HT1080 (cell line): ENCODE results near the gene COL19A1. TPM values are rescaled to one million over a fixed set of nuclear protein-coding genes. Genes with fewer than 3 reads are reported as not detected.
A peak's percentile ranks its signal among the peaks of the same experiment; 100 is the strongest.
"Not testable (repeated sequence)": the region's sequence is repeated elsewhere in the genome, so short reads cannot be mapped to it uniquely, and the experiment has no call there.

Experiments
- DNase-seq: peaks from one replicate; pipeline ENCODE4 v3.0.0-alpha.2; 2015; ENCODE audit warnings: low read depth
- total RNA-seq: library from RNA; depleted of rRNA; stranded (reverse); fragments of >200 nt; shearing (Covaris generic); gene quantifications from 2 replicates; pipeline ENCODE4 v1.2.3, GENCODE V29; 2014

Gene COL19A1
- total RNA-seq, 1 experiment from 2014 or later: not detected

GRCh38 chr6:69866770-69867638, 648 bp downstream of the COL19A1 start:
- peak; percentile 23 for DNase-seq

DNA sequence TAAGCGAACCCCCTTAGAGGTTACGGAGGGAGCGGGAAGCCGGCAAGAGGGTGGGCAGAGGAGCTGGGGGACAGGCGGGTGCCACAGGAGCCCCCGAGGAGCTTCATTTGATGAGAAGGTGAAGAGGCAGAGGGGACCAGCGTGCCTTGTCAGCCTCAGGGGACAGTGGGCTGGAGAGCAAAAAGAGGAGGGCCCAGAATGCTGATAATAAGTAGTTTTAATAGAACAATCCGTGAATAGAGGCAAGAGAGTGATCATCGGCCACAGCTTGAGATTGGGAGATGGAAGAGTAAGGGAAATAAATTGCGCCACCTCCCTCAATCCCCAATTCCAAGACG, 1.3 kb downstream of the COL19A1 start:
- no peak for DNase-seq

- no peak for DNase-seq
Observed at GRCh38 chr6:69868252-69868804, 2.0 kb downstream of the COL19A1 start.

DNA sequence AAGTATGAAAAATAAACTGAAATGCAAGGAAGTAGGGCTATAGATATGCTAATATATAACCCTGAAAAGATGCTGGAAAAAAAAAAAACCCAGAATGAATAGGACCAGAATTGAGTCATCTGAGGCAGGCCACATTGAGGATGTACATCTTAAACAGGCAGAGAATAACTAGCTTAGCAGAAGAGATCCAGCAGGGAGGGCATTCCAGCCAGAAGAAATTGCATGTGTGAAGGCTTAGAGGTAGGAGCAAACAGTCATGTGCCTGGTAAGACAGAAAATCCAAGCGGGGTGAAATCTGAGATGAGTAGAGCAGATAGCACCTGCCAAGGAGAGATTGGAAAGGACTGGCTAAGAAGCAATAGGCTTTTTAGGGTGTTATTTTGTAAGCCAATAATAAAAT, 2.6 kb downstream of the COL19A1 start:
- no peak for DNase-seq

- DNase-seq: no peak
Observed at GRCh38 chr6:69871107-69871506, 4.8 kb downstream of the COL19A1 start.

GRCh38 chr6:69873291-69873690, 6.9 kb downstream of the COL19A1 start:
- DNase-seq: no peak

DNA sequence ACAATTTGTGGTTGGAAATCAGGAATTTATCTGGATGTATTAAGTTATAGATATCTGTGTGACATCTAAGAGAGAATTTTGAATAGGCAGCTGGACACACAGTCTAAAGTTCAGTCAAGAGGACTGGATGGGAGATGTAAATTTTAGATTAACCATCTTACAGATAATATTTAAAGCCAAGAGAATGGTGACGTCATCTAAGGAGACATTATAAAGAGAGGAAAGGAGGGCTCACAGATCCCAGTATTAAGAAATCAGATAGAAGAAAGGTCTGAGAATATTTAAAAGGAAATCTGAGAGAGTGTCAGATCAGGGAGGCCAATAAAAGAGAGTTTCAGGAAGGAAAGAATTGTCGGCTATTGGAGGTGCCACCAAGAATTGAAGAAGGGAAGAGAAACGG, 9.4 kb downstream of the COL19A1 start:
- DNase-seq: no peak

- DNase-seq: no peak
Observed at GRCh38 chr6:69878795-69879194, 12.4 kb downstream of the COL19A1 start.

DNA sequence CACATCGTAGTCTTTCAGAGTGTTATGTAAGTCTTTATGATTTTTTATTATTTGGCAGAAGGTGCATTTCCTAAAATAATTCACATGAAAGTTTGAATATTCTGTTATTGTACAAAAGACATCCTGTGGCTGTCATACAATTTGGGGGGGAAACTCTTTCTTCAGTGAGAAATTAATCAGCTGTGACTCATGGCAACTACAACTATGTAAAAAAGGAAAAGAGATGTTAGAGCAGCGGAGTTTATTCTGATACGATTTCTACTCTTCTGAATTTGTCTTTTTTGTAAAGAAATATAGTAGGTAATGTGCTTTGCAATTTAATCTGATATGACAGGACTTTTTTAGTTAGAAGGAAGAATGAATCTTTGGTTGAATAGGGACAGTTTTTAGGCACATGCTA, 14.2 kb downstream of the COL19A1 start:
- peak; percentile 46 for DNase-seq

- no peak for DNase-seq
Observed at GRCh38 chr6:69881322-69882151, 15.2 kb downstream of the COL19A1 start.

DNA sequence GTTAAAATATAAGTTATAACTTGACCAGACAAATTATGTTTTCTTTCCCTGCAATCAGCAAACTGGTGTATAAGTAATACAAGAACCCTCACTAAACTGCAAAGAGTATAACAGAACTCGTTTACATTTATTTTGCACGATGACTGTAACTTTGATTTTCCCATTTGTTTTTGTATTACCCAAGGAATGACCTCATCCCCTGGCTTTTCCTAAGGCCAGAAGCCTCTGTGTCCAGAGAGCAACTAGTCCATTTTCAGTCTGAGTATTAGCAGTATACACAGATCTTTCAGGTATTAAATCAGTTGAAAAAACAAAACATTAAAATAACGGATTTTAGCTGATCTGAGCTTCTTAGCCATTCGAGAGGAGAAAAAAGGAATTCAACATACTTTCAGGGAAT, 17.2 kb downstream of the COL19A1 start:
- DNase-seq: no peak

GRCh38 chr6:69884231-69884630, 17.9 kb downstream of the COL19A1 start:
- DNase-seq: no peak

GRCh38 chr6:69887026-69887425, 20.7 kb downstream of the COL19A1 start:
- DNase-seq: no peak

DNA sequence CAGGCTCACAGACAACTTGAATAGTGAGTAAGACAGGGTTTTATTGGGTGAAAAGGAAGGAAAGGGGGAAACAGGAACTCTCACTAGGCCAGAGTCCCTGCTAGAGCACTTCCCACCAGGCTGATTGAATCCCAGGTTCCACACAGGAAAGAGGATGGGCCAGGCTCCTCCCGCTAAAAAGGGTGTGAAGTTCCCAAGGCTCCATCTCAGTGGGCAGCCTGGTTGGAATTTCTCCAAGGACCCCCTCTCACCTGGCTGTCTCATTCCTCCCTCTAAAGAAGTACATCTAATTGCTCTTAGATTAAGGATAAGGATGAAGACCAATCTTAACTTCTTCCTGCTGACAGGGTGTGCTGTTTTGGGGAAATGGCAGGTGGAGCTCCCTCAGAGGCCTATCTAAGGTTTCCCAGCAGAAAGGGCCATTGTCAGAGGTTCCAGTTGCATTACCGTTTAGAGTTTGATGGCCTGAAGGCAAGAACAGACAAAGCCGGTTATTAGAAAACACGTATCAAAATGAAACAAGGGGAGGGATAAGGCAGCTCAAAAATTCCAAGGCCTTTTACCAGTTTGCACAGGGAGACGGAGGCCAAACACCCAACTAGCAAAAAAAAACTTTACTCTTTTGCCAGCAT, 21.5 kb downstream of the COL19A1 start:
- DNase-seq: no peak

DNA sequence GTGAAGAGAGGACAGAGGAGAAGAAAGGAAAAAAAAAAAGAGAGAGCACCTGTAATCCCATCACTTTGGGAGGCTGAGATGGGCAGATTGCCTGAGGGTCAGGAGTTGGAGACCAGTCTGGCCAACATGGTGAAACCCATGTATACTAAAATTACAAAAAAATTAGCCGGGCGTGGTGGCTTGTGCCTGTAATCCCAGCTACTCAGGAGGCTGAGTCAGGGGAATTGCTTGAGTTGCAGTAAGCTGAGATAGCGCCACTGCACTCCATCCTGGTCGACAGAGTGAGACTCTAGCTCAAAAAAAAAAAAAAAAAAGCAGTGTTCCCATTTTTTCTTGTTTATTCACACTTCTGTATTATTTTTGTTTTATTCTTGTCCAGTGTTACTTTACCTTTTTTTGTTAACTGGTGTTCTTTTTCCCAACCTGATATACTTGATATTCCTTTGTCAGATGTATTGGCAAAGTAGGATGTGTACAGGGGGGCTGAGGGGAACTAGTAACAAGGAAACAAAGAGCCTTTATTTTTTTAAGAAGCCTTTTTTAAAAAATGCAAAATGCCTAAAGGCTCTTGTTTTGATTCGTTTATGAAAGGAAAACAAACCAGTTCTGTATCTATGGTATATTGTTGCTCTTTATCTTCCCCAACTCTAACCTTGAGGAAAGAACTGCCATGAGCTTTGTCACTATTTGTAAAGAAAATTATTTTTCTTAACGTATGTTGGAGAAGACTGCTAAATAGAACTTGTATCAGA, 22.3 kb downstream of the COL19A1 start:
- DNase-seq: no peak

GRCh38 chr6:69889234-69889974, 23.0 kb downstream of the COL19A1 start:
- not testable (repeated sequence) for DNase-seq

DNA sequence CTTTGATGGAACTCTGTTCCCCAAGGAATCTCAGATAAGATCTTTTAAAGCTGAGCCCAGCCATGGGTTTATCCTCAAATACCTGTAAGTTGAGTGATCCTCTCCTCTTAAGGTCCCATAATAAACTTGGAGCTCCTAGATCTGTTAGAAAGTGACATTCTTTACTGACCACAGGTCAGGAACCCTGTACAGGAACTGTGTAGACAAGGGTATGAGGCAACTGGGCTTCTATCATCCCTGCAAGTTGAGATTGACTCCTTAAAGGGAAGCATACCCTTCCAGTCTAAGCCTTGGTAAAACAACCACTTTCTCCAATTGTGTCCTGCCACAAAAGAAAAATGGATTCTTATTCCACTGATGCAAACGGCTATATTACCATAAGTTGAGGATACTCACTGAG, 26.2 kb downstream of the COL19A1 start:
- not testable (repeated sequence) for DNase-seq

- DNase-seq: not testable (repeated sequence)
Observed at GRCh38 chr6:69893266-69893665, 26.9 kb downstream of the COL19A1 start.

DNA sequence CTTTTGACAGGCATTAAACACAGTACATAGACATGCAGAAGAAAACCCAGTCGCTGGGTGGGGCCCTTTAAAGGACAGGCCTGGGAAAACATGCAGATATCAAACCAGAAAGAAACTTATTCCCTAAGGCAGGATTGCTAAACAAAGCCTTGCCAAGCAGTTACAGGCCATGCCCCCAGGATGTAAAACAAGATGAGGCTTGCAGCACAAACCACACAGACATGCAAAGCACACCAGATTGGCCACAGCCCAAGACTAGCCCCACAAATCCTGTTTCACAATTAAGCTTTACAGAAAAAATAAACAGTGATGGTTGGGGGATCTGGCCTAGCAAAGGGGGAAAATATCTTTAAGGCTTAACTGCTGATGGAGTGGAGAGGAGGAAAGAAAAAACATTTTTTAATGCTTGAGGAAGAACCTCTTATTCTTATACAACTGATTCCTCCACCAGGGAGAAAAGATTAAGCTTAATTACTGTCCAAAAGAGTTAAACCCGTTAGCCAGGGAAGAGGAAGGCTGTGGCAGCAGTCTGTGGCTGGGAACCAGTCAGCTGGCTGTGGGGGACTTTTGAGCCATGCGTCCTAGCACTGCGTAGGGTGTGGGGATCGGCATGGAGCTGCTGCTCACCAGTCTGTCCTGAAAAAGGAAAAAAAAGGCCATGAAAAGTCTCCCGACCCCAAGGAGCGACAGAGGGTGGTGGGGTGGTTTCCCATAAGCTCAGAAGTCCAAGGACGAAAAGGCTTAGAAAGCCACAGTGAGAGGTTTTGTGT, 28.4 kb downstream of the COL19A1 start:
- DNase-seq: peak; percentile 65

GRCh38 chr6:69895396-69895795, 29.0 kb downstream of the COL19A1 start:
- no peak for DNase-seq
